Endothelial cell of umbilical vein (primary cell): ENCODE results near the gene CERS5. TPM values are rescaled to one million over a fixed set of nuclear protein-coding genes. Genes with fewer than 3 reads are reported as not detected.

Source experiments
- BruUV-seq: library from RNA; stranded (reverse); fragments of 400-500 nt; replicated peaks from 2 replicates; lab custom pipeline; 2021; lab: Mats Ljungman, UMichigan
- CTCF ChIA-PET: fragments of 300-600, 350-600 bp; sonication (Branson Sonifier 250); formaldehyde crosslinking; loops from one replicate; lab custom pipeline; 2021; ENCODE audit warnings: antibody characterized with exemption, inconsistent platforms; lab: Charles Lee
- POLR2A ChIA-PET: fragments of 300-600, 350-600 bp; sonication (Branson Sonifier 250); formaldehyde crosslinking; loops from one replicate; lab custom pipeline; 2021; ENCODE audit warnings: antibody characterized with exemption, inconsistent platforms; lab: Charles Lee
- DNase-seq: peaks from one replicate; pipeline ENCODE4 v3.0.0-alpha.2; 2011; ENCODE audit warnings: low read depth, low spot score
- FAIRE-seq: peaks from 2 replicates; lab custom pipeline; 2011; peaks lifted over from hg19 to GRCh38; lab: Jason Lieb, UNC
- H2AFZ ChIP-seq: 2 replicates; pipeline ENCODE4 v1.6.0; 2012; ENCODE audit warnings: low read depth, low read length, control low read depth, inconsistent platforms
- H3K27ac ChIP-seq: 2 replicates; pipeline ENCODE4 v1.5.1; 2011; ENCODE audit warnings: low read depth, mild to moderate bottlenecking, control low read depth, low read length, moderate library complexity; ENCODE audit not compliant: insufficient read depth
- H3K27me3 ChIP-seq, 2 experiments: 2 replicates each; pipeline versions ENCODE4 v1.6.0 to v1.6.1; 2011; ENCODE audit warnings: low read length in 2 of 2, mixed read lengths in 1 of 2; ENCODE audit not compliant: control insufficient read depth in 2 of 2, insufficient read depth in 2 of 2
- H3K36me3 ChIP-seq, 2 experiments: 2 replicates in 1 of 2; 3 replicates in 1 of 2; pipeline ENCODE4 v1.5.1; 2011; ENCODE audit warnings: low read length in 2 of 2, mild to moderate bottlenecking in 1 of 2, moderate library complexity in 1 of 2; ENCODE audit not compliant: control insufficient read depth in 2 of 2, insufficient read depth in 2 of 2; ENCODE audit errors: extremely low read depth in 1 of 2
- H3K4me1 ChIP-seq: 3 replicates; pipeline ENCODE4 v1.5.1; 2011; ENCODE audit warnings: mild to moderate bottlenecking, low read length; ENCODE audit not compliant: control insufficient read depth, insufficient read depth; ENCODE audit errors: extremely low read depth
- H3K4me2 ChIP-seq: 2 replicates; pipeline ENCODE4 v1.6.1; 2011; ENCODE audit warnings: low read length, control low read depth, mixed read lengths; ENCODE audit not compliant: insufficient read depth
- H3K4me3 ChIP-seq, 3 experiments: fragments of 200-600 bp in 1 of 3; sonication (generic), shearing (Covaris generic) in 1 of 3; replicated peaks in 1 of 3; 2 replicates each; pipeline ENCODE4 v1.5.1; 2011 to 2016; ENCODE audit warnings: control low read depth in 3 of 3, low read length in 3 of 3, mild to moderate bottlenecking in 2 of 3, inconsistent platforms in 1 of 3, low read depth in 1 of 3, moderate library complexity in 1 of 3; ENCODE audit not compliant: insufficient read depth in 1 of 3
- H3K79me2 ChIP-seq: 2 replicates; pipeline ENCODE4 v1.6.0; 2012; ENCODE audit warnings: low read length, inconsistent platforms; ENCODE audit not compliant: control insufficient read depth, insufficient read depth
- H3K9ac ChIP-seq: replicated peaks from 2 replicates; pipeline ENCODE3; 2011; ENCODE audit warnings: low read length, control low read depth; ENCODE audit not compliant: insufficient read depth; ENCODE audit errors: extremely low read depth
- H3K9me1 ChIP-seq: replicated peaks from 3 replicates; pipeline ENCODE4 v1.6.0; 2011; ENCODE audit warnings: mild to moderate bottlenecking, low read length; ENCODE audit not compliant: control insufficient read depth, insufficient read depth; ENCODE audit errors: extremely low read depth
- H3K9me3 ChIP-seq: replicated peaks from 2 replicates; pipeline ENCODE4 v1.5.1; 2012; ENCODE audit warnings: low read length, inconsistent platforms; ENCODE audit not compliant: control insufficient read depth, insufficient read depth
- H4K20me1 ChIP-seq: replicated peaks from 2 replicates; pipeline ENCODE3; 2011; ENCODE audit warnings: mild to moderate bottlenecking, low read length; ENCODE audit not compliant: control insufficient read depth, insufficient read depth; ENCODE audit errors: extremely low read depth
- CTCF ChIP-seq, 2 donors: IDR thresholded peaks; 1 replicate in 1 of 2; 2 replicates in 1 of 2; pipeline ENCODE4 v1.5.1; 2011; ENCODE audit warnings: low read length in 2 of 2, mild to moderate bottlenecking in 2 of 2, moderate library complexity in 2 of 2, control low read depth in 1 of 2, inconsistent platforms in 1 of 2, low read depth in 1 of 2; ENCODE audit not compliant: insufficient read depth in 1 of 2; ENCODE audit errors: extremely low read depth in 1 of 2
- EZH2 ChIP-seq: IDR thresholded peaks from 2 replicates; pipeline ENCODE4 v1.6.1; 2012; ENCODE audit warnings: borderline replicate concordance, low read depth, mild to moderate bottlenecking, moderate library complexity, low read length, inconsistent platforms; ENCODE audit not compliant: severe bottlenecking
- FOS ChIP-seq: IDR thresholded peaks from 2 replicates; pipeline ENCODE4 v1.6.1; 2011; ENCODE audit warnings: mild to moderate bottlenecking, low read length, moderate library complexity, borderline replicate concordance; ENCODE audit not compliant: insufficient read depth
- JUN ChIP-seq: IDR thresholded peaks from 2 replicates; pipeline ENCODE4 v1.6.1; 2011; ENCODE audit warnings: borderline replicate concordance, low read depth; ENCODE audit not compliant: insufficient read length, insufficient read depth
- dilution Hi-C: fragments of 300-500 bp; cut with MboI; formaldehyde crosslinking; loops from one replicate; pipeline ENCODE4 v1.15.0; 2019; ENCODE audit warnings: low sequenced_read_pairs; ENCODE audit not compliant: extremely low pct_ligation_motif_present
- intact Hi-C: fragments of 100-400 bp; cut with micrococcal nuclease; formaldehyde crosslinking; loops from one replicate; pipeline ENCODE4 v1.10.0; 2022
- polyA plus RNA-seq, 4 experiments: library from polyadenylated mRNA; depleted of rRNA in 3 of 4; stranded (reverse) in 3 of 4; unstranded in 1 of 4; fragments of >200 nt; gene quantifications; 2 replicates each; pipeline versions ENCODE4 v1.2.1 to v1.2.3, GENCODE V29; 2011 to 2012; ENCODE audit warnings: missing spikeins in 1 of 4
- total RNA-seq: library from RNA; stranded (reverse); gene quantifications from 2 replicates; pipeline ENCODE4 v1.2.3, GENCODE V29; 2021
- TF ChIP-seq, protein P1 (sequence below): IDR thresholded peaks from 2 replicates; pipeline ENCODE4 v1.6.1; 2011; ENCODE audit not compliant: insufficient read depth, insufficient read length

The CERS5 gene
- total and polyA plus RNA-seq, 2 donors (not counting 3 experiments of a cell fraction or from before 2014, with no cell fraction given): 60.4 to 108 TPM

GRCh38 chr12:50099302-50100008 is 67.7 kb downstream of the CERS5 start:
- Histone ChIP-seq H3K9me3 (no peaks in the 10 kb centered on the region), H3K4me1 (no peaks in the 10 kb centered on the region), H3K9me1 (no peaks in the 10 kb centered on the region), H3K79me2 (no peaks in the 10 kb centered on the region), H3K27ac (no peak overlapping the region), H3K4me3 (no peak overlapping the region), H3K9ac (no peak overlapping the region), H2AFZ (no peak overlapping the region), H3K36me3 (peaks cover 24 to 45% of the 10 kb centered on the region in 2 experiments), H3K27me3 (no peaks in the 10 kb centered on the region), H3K4me2 (no peak overlapping the region), H4K20me1 (no peaks in the 10 kb centered on the region)
- BruUV-seq: TSS peak; percentile 33
- ChIA-PET POLR2A (interaction anchor here (1.1 kb wide), 1 partner anchor 13 kb away, joined by 3 read pairs; the partner anchor contains the start of gene COX14), CTCF (interaction anchor here (1.3 to 6.4 kb wide), 4 partner anchors 12 to 215 kb away, joined by 3 to 80 read pairs (median 4); partner anchors contain the start of gene COX14)
- FAIRE-seq (no peak), DNase-seq (no peak)
- intact Hi-C loops: no loop called here
- dilution Hi-C loops: no loop called here
- TF ChIP-seq EZH2: no peak
- peak; percentile 55 for TF ChIP-seq FOS

DNA sequence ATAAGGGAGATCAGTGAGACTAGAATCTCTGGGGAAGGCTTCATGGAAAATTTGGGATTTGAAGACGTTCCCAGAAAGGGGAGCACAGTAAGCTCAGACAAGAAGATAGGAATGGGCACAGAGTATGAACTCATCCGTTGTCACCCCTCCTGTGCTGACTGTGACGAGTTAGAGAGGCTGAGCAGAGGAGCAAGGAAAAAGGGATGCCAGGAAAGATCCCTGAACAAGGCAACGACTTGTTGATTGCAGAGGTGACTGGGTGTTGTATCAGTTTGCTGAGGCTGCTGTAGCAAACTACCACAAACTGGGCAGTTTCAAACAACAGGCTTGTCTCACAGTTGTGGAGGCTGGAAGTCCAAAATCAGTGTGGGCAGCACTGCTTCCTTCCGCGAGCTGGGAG is 69.2 kb downstream of the CERS5 start:
- Histone ChIP-seq H3K27me3 (no peaks in the 10 kb centered on the region), H2AFZ (no peak overlapping the region), H3K27ac (no peak overlapping the region), H3K9me1 (no peaks in the 10 kb centered on the region), H3K4me1 (no peaks in the 10 kb centered on the region), H3K4me2 (no peak overlapping the region), H3K9ac (no peak overlapping the region), H3K9me3 (no peaks in the 10 kb centered on the region), H4K20me1 (no peaks in the 10 kb centered on the region), H3K36me3 (peaks cover 31 to 52% of the 10 kb centered on the region in 2 experiments), H3K79me2 (no peaks in the 10 kb centered on the region), H3K4me3 (no peak overlapping the region)
- dilution Hi-C loops (no loop called here), intact Hi-C loops (no loop called here)
- no TSS peak for BruUV-seq
- DNase-seq: no peak
- TF ChIP-seq JUN: no peak
- TF ChIP-seq CTCF (IDR thresholded peaks at IDR 0.05; ENCODE audit: extremely low read depth in 1 of 2, insufficient read depth in 1 of 2, low read depth in 1 of 2, low read length in 2 of 2): no peak
- TF ChIP-seq, protein P1, sequence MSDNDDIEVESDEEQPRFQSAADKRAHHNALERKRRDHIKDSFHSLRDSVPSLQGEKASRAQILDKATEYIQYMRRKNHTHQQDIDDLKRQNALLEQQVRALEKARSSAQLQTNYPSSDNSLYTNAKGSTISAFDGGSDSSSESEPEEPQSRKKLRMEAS: no peak
- ChIA-PET POLR2A (interaction anchor here (1.0 kb wide), 1 partner anchor 75 kb away, joined by 3 read pairs; no protein-coding TSS in a partner anchor), CTCF (interaction anchor here (1.3 to 6.4 kb wide), 3 partner anchors 10 to 78 kb away, joined by 4 to 80 read pairs (median 5); partner anchors contain the start of gene COX14)
- FAIRE-seq: no peak
